NCI-H524 (cell line): Measurements from ENCODE around the gene EGFLAM.
A peak's percentile ranks its signal among the peaks of the same experiment; 100 is the strongest.

Source experiments
- DNase-seq, 2 experiments: peaks; one replicate each; lab custom pipeline; 2025; lab: John Stamatoyannopoulos, UW

EGFLAM gene

GRCh38 chr5:38420246-38420645 is 161.9 kb downstream of the EGFLAM start:
- DNase-seq, result no peak

GRCh38 chr5:38420691-38421390 is 162.5 kb downstream of the EGFLAM start:
- peak; percentile 72 to 92 for DNase-seq

- peak in 1 of 2 experiments; percentile 37 for DNase-seq
These were observed 164.3 kb downstream of the EGFLAM start for GRCh38 chr5:38422622-38423021.

GRCh38 chr5:38423276-38424147 is 165.2 kb downstream of the EGFLAM start:
- DNase-seq, result peak; percentile 99 to 100

GRCh38 chr5:38424148-38425060 is 166.0 kb downstream of the EGFLAM start:
- peak; percentile 95 to 98 for DNase-seq

- peak in 1 of 2 experiments; percentile 58 for DNase-seq
These were observed 168.1 kb downstream of the EGFLAM start for GRCh38 chr5:38426490-38426889.

GRCh38 chr5:38426986-38427950 is 168.9 kb downstream of the EGFLAM start:
- DNase-seq, result no peak

- DNase-seq, result no peak
These were observed 173.0 kb downstream of the EGFLAM start for GRCh38 chr5:38431242-38431853.

- peak in 1 of 2 experiments; percentile 54 for DNase-seq
These were observed 175.0 kb downstream of the EGFLAM start for GRCh38 chr5:38433160-38433861.

GRCh38 chr5:38434966-38435705 is 176.8 kb downstream of the EGFLAM start:
- peak in 1 of 2 experiments; percentile 43 for DNase-seq

GRCh38 chr5:38438757-38439156 is 180.4 kb downstream of the EGFLAM start:
- no peak for DNase-seq

GRCh38 chr5:38441453-38442246 is 183.3 kb downstream of the EGFLAM start:
- peak; percentile 90 to 98 for DNase-seq

GRCh38 chr5:38442247-38442573 is 183.9 kb downstream of the EGFLAM start:
- DNase-seq, result no peak

GRCh38 chr5:38443390-38443789 is 185.0 kb downstream of the EGFLAM start:
- no peak for DNase-seq

- DNase-seq, result peak; percentile 50 to 66
These were observed 187.1 kb downstream of the EGFLAM start for GRCh38 chr5:38445374-38446028.

- no peak for DNase-seq
These were observed 187.7 kb downstream of the EGFLAM start for GRCh38 chr5:38446029-38446522.

- no peak for DNase-seq
These were observed 188.7 kb downstream of the EGFLAM start for GRCh38 chr5:38447056-38447455.

GRCh38 chr5:38447786-38448185 is 189.4 kb downstream of the EGFLAM start:
- DNase-seq, result peak in 1 of 2 experiments; percentile 20
